ENCODE measurements around the gene C11orf91.
A peak's percentile ranks its signal among the peaks of the same experiment; 100 is the strongest.
"Not testable (repeated sequence)": the region's sequence is repeated elsewhere in the genome, so short reads cannot be mapped to it uniquely, and the experiment has no call there.

Gene C11orf91

GRCh38 chr11:33721984-33722383 is 21.4 kb upstream of the C11orf91 start:
- no peak for DNase-seq (ENCODE audit: low read depth, low spot score)

- DNase-seq (ENCODE audit: low read depth, low spot score) = no peak
These were observed 20.8 kb upstream of the C11orf91 start for GRCh38 chr11:33721426-33721825.

- no peak for DNase-seq (ENCODE audit: low read depth, low spot score)
These were observed 19.0 kb upstream of the C11orf91 start for GRCh38 chr11:33719587-33719986.

GRCh38 chr11:33718440-33718839 is 17.8 kb upstream of the C11orf91 start:
- no peak for DNase-seq (ENCODE audit: low read depth, low spot score)

GRCh38 chr11:33716243-33716642 is 15.6 kb upstream of the C11orf91 start:
- DNase-seq (ENCODE audit: low read depth, low spot score) = peak; percentile 57

GRCh38 chr11:33713856-33714398 is 13.3 kb upstream of the C11orf91 start:
- DNase-seq (ENCODE audit: low read depth, low spot score) = no peak

GRCh38 chr11:33713151-33713855 is 12.7 kb upstream of the C11orf91 start:
- DNase-seq (ENCODE audit: low read depth, low spot score) = peak; percentile 49

GRCh38 chr11:33712436-33712835 is 11.8 kb upstream of the C11orf91 start:
- DNase-seq (ENCODE audit: low read depth, low spot score) = no peak

GRCh38 chr11:33709466-33709865 is 8.8 kb upstream of the C11orf91 start:
- no peak for DNase-seq (ENCODE audit: low read depth, low spot score)

GRCh38 chr11:33708985-33709384 is 8.4 kb upstream of the C11orf91 start:
- DNase-seq (ENCODE audit: low read depth, low spot score) = no peak

GRCh38 chr11:33707831-33708230 is 7.2 kb upstream of the C11orf91 start:
- not testable (repeated sequence) for DNase-seq (ENCODE audit: low read depth, low spot score)

GRCh38 chr11:33706966-33707365 is 6.3 kb upstream of the C11orf91 start:
- no peak for DNase-seq (ENCODE audit: low read depth, low spot score)

GRCh38 chr11:33706546-33706945 is 5.9 kb upstream of the C11orf91 start:
- DNase-seq (ENCODE audit: low read depth, low spot score) = no peak

- no peak for DNase-seq (ENCODE audit: low read depth, low spot score)
These were observed 3.8 kb upstream of the C11orf91 start for GRCh38 chr11:33704240-33705002.

GRCh38 chr11:33703788-33704187 is 3.2 kb upstream of the C11orf91 start:
- peak; percentile 75 for DNase-seq (ENCODE audit: low read depth, low spot score)

GRCh38 chr11:33703234-33703633 is 2.6 kb upstream of the C11orf91 start:
- DNase-seq (ENCODE audit: low read depth, low spot score) = no peak

GRCh38 chr11:33701302-33702230 is 940 bp upstream of the C11orf91 start:
- DNase-seq (ENCODE audit: low read depth, low spot score) = peak; percentile 76

GRCh38 chr11:33700063-33700501 is 544 bp downstream of the C11orf91 start:
- DNase-seq (ENCODE audit: low read depth, low spot score) = no peak

GRCh38 chr11:33699515-33700062 is 1.0 kb downstream of the C11orf91 start:
- no peak for DNase-seq (ENCODE audit: low read depth, low spot score)

- no peak for DNase-seq (ENCODE audit: low read depth, low spot score)
These were observed 1.7 kb downstream of the C11orf91 start for GRCh38 chr11:33698921-33699320.

- DNase-seq (ENCODE audit: low read depth, low spot score) = peak; percentile 20
These were observed 2.6 kb downstream of the C11orf91 start for GRCh38 chr11:33697997-33698396.

Data from astrocyte of the hippocampus (primary cell).